ENCODE results near the gene JAG2.

JAG2 gene

DNA sequence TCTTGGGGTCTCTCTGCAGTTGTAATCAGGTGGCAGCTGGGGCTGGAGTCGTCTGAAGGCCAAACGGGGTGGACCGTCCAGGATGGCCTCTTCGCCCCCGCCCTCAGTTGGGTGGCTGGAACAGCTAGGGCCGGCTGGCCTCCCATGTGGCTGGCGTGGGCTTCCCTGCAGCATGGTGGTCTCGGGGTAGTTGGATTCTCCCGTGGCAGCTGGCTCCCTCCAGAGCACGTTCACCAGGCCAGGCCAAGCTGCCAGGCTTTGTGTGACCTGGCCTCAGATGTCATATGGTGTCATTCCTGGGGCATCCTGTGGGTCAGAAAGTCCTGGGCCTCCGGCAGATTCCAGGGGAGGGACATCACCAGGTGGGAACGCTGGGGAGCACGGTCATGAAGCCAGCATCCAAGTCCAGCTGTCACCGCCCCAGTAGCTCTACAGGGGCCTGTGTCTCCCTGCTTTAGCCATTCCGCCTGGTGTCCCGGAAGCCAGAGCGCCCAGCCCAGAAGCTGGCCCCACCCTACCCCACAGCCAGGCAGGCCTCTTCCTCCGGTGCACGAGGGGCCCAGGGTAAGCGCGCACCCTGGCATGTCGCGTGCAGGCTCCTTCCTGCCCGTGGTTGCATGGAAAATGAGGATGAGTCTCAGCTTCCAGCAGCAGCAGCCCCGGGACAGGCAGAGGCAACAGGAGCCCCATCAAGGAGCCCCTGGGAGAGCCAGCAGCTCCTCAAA, 13.9 kb upstream of the JAG2 start:
- no peak for DNase-seq (ENCODE audit: low read depth)

GRCh38 chr14:105181549-105182295, 13.1 kb upstream of the JAG2 start:
- no peak for DNase-seq (ENCODE audit: low read depth)

DNA sequence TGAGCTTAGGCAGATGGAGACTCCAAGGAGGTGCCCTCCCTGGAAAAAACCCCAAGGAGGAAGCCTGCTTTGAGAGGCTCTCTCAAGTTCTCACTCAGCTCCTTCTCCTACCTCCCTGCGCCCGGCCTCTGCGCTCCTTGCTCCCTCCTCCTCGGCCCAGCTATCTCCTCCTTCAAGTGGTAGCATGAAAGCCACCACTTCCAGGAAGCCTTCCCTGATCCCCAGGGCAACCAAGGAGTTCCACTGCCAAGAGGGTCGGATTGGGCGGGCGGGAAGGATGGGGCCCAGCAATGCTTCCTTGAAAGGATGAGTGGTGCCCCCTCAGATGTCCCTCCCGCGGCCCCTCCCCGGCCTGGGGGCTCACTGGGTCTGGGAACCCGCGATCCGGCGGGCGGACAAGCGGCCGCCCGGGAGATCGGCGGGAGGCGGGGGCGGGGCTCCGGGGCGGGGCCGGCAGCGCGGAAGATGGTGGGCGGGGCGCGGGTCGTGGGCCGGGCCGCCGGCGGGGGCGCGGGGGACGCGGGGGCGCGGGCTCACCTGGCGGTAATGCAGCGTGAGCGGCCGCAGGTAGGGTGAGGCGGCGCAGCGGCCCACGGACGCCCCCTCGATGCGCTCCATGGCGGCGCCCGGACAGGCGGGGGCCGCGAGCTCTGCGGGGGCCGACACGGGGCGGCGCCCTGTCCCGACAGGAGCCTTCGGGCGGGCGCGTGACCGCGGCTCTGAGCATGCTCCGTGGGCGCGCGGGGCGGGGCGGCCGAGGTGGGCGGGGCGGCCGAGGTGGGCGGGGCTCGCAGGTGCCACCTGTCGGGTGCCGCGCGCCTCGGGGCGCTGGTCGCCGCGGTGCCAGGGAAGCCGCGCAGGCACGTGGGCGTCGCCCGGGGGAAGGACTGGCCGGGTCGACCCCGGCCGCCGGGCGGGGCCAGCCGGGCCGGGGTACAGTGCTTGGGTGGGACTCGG, 12.3 kb upstream of the JAG2 start, which contains the start of gene NUDT14:
Gene NUDT14, minus strand, starts transcription at position 721 of the 957 bp plus-strand sequence. Its CDS starts 103 bp downstream, at position 618.
- no peak for DNase-seq (ENCODE audit: low read depth)

DNA sequence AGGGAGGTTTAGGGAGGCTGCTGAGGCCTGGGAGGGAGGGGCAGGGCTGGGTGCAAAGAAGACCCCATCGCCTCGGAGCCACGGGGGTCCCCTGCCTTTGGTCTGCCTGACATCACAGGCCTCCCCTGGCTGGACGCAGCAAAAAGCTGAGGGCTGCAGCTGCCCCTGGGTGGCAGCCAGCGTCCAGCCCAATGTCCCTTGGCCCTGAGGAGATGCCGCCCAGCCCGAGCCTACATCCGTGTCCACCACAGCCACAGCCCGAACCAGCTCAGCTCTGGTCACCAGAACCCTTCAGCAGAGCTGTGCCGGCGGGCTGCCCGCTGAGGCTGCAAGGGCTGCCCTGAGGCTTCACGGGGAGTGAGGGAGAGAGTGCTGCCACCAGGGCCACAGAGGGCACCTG, 10.6 kb upstream of the JAG2 start:
- DNase-seq (ENCODE audit: low read depth), result no peak

GRCh38 chr14:105178868-105179140, 10.2 kb upstream of the JAG2 start:
- DNase-seq (ENCODE audit: low read depth), result no peak

- no peak for DNase-seq (ENCODE audit: low read depth)
Observed at GRCh38 chr14:105178069-105178867, 9.7 kb upstream of the JAG2 start.

GRCh38 chr14:105177082-105177481, 8.5 kb upstream of the JAG2 start:
- DNase-seq (ENCODE audit: low read depth), result no peak

DNA sequence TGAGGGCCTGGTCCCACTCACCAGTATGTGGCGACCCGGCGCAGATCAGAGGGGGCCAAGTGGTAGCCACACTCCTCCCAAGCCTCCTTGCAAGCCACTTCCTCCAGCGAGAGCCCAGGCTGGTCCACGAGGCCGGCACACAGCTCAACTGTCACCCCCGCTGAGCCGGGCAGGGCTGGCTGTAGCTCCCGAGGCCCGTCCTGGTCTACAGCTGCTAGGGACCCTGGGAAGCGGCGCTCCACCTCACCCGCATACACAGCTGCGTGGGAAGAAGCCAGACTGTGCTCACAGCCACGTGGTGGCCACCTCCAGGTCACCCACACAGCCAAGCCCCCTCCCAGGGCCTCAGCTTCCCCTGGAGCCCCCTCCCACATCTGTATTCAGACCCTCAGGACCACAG, 7.9 kb upstream of the JAG2 start:
- DNase-seq (ENCODE audit: low read depth), result no peak

DNA sequence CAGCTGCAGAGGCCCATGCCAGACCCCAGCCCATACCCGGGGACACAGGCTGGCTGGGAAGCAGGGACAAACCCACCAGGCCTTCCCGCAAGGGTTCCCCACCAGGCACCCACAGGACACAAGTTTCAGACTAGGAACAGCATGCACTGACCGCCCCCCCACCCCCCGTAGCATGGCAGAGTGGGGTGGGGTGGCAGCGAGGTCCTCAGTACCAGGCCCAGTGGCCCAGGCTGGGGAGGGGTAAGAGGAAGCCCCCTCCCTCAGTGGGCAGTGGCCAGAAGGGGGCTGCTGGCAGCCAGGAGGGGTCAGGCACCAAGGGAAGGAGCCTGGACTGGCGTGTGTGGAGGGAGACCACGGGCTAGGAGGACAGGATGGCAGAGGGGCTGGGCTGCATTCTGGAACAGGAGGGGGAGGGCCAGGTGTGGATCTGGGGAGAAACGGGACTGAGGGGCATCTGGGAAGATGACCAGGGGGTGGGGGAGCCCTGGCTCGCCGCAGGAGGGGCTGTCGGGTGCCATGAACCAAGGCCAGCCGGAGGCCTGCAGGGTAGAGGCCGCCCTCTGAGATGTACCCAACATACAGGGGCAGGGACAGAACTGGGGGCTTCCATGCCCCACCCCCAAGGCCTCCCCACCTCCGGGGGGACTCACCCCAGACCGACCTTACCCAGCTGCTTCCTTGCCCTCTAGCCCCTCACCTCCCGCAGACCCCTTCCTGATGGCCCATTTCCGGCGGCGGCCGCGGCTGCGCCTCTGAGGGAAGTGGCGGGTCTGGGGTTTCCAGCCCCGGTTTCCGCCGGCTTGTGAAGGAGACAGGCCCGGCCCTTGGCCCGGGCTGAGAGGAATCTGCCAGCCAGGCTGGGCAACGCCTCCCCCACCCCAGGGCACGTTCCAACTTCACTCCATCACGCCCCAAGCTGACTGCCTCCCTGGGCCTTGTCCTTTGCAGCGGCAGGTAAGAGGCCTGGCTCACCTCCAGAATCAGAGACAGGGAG, 5.6 kb upstream of the JAG2 start:
- DNase-seq (ENCODE audit: low read depth), result no peak

DNA sequence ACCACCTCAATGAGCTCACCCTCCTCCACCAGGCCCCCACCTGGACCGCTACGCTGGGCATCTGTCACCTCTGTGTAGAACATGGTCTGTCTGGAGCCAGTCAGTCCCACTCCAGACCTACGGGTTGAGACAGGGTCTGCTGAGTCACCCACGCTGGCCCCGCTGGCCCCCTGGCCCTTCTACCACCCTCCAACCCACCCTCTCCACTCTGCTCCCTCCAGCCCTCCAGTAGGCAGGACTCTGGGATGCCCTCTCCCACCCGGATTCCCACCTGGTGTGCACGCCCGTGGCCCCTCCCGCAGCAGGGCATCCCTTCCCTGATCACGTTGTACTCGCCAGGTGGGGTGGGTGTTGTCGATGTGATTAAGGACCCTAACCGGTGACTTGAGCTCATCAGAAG, 4.6 kb upstream of the JAG2 start:
- DNase-seq (ENCODE audit: low read depth), result no peak

- no peak for DNase-seq (ENCODE audit: low read depth)
Observed at GRCh38 chr14:105172476-105172875, 3.9 kb upstream of the JAG2 start.

DNA sequence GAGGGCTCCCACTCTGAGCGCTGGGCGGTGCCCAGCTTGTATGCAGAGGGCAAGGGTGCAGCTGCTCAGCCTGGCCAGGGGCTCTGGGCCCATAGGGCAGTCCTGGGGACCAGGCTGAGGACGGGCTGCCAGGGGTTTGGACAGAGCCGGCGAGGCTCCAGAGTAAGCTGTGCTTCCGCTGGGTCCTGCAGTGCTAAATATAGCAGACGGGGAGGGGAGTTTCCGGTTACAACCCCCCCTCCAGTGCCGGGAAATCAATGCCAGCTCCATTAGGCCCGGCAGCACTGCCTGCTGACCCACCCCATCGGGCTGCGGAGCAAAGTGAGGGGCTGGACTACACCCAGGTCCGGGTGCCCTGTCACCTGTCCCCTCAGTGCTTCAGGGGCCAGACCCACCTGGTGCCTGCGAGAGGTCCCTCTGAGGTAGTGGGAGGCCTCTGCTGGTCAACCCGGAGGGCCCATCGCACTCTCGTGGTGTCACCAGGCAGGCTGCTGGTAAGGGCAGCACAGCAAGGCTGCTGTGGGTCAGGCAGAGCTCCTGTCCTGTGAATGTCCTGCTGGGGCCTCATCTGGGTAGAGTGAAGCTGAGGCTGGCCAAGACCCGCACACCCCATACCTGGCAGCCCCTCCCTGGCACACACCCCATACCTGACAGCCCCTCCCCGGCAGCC, 2.6 kb upstream of the JAG2 start:
- no peak for DNase-seq (ENCODE audit: low read depth)

DNA sequence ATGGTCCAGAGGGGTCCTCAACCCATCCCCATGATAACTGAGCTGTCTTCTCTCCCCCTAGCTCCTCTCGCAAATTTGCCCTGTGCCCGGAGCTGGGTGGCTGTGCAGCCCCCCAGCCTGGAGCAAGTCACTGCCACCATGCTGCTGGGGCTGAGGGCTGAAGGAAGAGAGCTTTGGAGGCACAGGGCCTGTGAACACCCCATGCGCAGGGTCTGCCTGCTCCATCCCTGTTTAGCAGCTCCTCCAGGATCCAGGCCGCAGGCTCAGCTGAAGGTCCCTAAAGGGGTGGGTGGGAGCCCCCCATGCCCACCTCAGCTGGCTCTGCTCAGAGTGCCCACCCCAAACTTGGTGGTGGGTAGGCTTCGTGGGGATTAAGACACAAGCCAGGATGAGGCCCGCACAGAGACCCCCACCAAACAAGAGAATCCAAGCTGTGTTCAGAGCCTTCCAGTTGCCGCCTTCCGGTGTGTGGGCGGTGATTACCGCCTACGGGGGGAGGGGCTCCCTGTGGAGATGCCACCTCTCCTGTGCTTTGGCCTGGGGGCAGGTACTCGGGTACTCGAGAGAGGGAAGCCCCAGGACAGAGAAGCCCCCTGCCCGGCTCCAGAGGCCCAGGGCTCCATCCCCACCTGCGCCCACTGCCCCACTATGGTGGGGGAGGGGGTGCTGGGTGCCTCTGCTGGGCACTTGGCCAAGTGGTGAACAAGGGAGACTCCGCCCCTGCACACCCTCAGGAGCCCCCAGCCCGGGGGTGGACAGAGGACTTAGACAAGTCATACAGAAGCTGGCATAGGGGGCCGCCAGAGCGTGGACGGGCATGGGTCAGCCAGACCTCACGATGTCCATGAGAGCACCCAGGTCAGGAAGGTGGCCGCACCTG, 1.4 kb upstream of the JAG2 start:
- no peak for DNase-seq (ENCODE audit: low read depth)

GRCh38 chr14:105168979-105169507, 467 bp upstream of the JAG2 start:
- DNase-seq (ENCODE audit: low read depth), result no peak

DNA sequence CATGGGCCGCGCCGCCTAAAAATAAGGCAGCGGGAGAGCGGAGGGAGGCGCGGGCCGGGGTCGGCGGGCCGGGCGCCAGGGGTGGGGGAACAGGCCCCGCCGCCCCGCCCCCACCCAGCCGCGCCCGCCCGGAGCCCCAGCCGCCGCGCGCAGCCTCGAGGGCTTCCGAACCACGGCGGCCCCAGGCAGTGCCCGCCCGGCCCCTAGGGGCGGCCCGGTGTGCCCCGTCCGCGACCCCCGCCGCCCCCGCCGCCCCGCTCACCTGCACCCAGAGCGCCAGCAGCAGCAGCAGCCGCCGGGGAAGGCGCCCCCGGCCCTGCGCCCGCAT, 519 bp downstream of the JAG2 start:
- no peak for DNase-seq (ENCODE audit: low read depth)

DNA sequence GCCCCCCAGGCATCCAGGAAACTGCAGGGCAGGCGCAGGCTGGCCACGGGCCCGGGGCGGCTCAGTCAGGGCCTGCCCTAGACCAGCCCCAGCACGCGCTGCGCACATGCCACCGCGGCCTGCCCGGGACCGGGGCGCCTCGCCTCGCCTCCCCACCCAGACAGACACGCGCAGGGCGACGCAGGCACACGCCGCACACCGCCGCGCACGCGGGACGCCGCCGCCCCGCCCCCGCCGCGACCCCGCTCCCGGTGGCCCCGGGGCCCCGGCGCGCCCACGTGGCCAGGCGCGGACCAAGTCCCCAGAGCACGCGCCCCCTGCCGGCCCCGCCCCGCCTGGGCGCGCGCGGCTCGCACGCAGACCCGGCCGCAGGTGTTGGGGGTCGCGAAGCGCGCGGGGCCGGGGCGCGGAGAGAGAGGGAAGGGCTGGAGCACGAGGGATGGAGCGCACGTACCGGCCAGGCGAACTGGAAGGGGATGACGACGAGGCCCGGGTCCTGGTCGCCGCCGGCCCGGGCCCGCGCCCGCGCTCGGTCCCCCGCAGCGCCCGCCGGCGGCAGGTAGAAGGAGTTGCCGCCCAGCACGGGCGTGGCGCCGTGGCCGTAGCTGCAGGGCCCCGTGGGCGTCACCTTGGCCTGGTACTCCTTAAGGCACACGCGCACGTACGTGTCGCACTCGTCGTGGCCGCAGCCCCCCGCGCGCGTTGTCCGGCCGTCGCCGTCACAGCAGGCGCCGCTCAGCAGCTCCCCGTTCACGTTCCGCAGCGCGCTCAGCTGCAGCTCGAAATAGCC, 1.1 kb downstream of the JAG2 start:
- DNase-seq (ENCODE audit: low read depth), result no peak

- DNase-seq (ENCODE audit: low read depth), result no peak
Observed at GRCh38 chr14:105166571-105167302, 1.8 kb downstream of the JAG2 start.

All from CMK (cell line).